AG10803 (cell line): ENCODE data around the gene ZNF579.

Experiments
- DNase-seq: peaks from one replicate; pipeline ENCODE4 v3.0.0; 2010; ENCODE audit warnings: low read depth
- H3K4me3 ChIP-seq: 2 replicates; pipeline ENCODE4 v1.5.1; 2011; ENCODE audit warnings: mild to moderate bottlenecking, low read length, control low read depth
- TF ChIP-seq, protein P1 (sequence below): conservative IDR thresholded peaks from 2 replicates; pipeline ENCODE4 v1.5.1; 2011; ENCODE audit warnings: mild to moderate bottlenecking, low read length, control low read depth, inconsistent platforms

ZNF579 gene

GRCh38 chr19:55622242-55622969 lies 41.8 kb upstream of the ZNF579 start:
- no peak overlapping the region for H3K4me3 ChIP-seq
- TF ChIP-seq, protein P1, sequence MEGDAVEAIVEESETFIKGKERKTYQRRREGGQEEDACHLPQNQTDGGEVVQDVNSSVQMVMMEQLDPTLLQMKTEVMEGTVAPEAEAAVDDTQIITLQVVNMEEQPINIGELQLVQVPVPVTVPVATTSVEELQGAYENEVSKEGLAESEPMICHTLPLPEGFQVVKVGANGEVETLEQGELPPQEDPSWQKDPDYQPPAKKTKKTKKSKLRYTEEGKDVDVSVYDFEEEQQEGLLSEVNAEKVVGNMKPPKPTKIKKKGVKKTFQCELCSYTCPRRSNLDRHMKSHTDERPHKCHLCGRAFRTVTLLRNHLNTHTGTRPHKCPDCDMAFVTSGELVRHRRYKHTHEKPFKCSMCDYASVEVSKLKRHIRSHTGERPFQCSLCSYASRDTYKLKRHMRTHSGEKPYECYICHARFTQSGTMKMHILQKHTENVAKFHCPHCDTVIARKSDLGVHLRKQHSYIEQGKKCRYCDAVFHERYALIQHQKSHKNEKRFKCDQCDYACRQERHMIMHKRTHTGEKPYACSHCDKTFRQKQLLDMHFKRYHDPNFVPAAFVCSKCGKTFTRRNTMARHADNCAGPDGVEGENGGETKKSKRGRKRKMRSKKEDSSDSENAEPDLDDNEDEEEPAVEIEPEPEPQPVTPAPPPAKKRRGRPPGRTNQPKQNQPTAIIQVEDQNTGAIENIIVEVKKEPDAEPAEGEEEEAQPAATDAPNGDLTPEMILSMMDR: no peak
- DNase-seq: no peak

DNA sequence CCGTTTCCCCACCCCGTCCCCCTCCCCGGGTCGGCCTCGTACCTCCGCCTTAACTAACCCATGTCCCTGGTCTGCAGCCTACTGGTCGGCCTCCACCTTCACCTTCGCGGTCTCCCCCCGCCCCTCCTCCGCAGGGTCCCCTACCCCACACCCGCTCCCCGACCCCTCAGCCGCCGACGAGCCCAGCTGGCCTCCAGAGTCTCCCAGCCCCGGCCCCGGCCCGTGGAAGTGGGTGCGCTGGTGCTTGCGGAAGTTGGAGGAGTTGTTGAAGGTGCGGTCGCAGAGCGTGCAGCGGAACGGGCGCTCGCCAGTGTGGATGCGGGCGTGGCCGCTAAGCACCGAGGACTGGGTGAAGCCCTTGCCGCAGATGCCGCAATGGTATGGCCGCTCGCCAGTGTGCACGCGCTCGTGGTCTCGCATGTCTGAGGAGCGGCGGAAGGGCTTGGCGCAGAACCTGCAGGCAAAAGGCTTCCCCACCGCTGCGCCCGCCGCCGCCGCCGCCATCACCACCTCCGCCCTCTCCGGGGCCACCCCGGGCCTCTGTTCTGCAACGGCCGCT lies 41.1 kb upstream of the ZNF579 start:
- no peak overlapping the region for H3K4me3 ChIP-seq
- TF ChIP-seq, protein P1: no peak
- no peak for DNase-seq

GRCh38 chr19:55621205-55621672 lies 40.6 kb upstream of the ZNF579 start:
- no peak overlapping the region for H3K4me3 ChIP-seq
- TF ChIP-seq, protein P1: no peak
- DNase-seq: no peak

DNA sequence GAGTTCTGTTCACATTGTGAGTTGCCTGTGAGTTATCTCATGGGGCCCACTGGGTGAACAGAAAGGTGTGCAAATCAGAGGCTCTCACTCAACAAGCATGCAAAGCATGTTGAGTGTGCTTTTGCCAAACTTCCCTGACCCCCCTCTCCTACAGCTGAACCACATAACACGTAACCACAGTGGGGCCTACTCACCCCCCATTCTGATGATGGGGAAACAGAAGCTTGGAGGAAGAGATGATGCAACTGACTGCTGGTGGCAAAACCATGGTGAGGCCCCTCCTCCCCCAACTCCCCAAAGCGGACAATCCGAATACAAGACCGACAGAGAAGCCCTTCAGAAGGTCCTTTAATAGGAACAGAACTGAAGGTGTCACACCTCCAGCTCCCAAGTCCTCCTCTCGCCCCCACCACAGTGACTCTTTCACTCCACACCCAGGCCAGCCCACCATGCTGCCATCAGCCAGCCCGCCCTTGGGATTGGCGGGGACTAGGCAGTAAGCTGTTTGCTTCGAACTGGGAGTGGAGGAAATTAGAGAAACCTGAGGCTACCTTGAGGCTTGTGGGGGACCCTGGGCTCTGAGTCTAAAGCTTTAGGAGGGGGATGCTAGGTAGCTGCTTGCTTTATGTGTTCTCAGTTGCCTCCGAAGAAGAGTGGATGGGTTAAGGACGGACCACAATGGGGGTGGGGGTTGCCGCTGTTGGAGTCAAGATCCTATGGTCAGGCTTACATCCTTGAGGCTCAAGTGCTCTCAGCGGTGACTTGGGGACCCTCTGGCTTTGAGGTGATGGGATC lies 40.0 kb upstream of the ZNF579 start:
- TF ChIP-seq, protein P1: no peak

DNA sequence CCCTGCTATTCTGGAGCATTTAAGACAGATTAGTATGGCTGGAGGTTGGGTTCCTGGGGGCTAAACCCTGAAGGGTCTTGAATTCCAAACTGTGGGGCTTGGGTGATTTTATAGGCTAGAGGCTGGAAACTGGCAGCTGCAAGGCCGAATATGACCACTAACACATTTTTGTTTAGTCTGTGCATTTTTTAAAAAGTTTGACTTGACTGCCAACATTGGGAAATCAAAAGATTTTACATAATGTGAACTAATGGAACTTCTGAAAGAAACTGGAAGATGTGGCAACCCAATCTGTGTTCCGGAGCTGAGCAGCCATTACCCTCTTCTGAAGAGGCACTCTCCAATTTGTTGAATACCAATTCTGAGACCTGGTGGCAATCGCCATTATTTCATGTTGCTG lies 38.6 kb upstream of the ZNF579 start:
- peak; percentile 80 for DNase-seq

More for the DNA sequence above, 40.0 kb upstream of the ZNF579 start:
- H3K4me3 ChIP-seq: no peak overlapping the region
- peak; percentile 78 for DNase-seq

GRCh38 chr19:55618426-55618825 lies 37.8 kb upstream of the ZNF579 start:
- DNase-seq: no peak
- H3K4me3 ChIP-seq: no peak overlapping the region
- TF ChIP-seq, protein P1: no peak

More for the DNA sequence above, 38.6 kb upstream of the ZNF579 start:
- H3K4me3 ChIP-seq: no peak overlapping the region
- TF ChIP-seq, protein P1: no peak; the same call in 1 of the 2 replicates
